PC-3 (cell line): Measurements from ENCODE around the gene PUS10.

Source experiments
- CTCF ChIP-seq: fragments of 300-600 bp; sonication (generic); conservative IDR thresholded peaks from 2 replicates; pipeline ENCODE4 v1.5.1; 2017; ENCODE audit warnings: antibody characterized with exemption, low read depth, mild to moderate bottlenecking, low read length
- EZH2 ChIP-seq: fragments of 300-600 bp; sonication (generic); IDR thresholded peaks from one replicate; pipeline ENCODE4 v1.6.1; 2017; ENCODE audit warnings: antibody characterized with exemption, mild to moderate bottlenecking, low read length; ENCODE audit not compliant: unreplicated experiment
- EZH2phosphoT487 ChIP-seq: fragments of 300-600 bp; sonication (generic); IDR thresholded peaks from 2 replicates; pipeline ENCODE4 v1.6.1; 2018; ENCODE audit warnings: mild to moderate bottlenecking, antibody characterized with exemption, low read length, borderline replicate concordance

- TF ChIP-seq CTCF, result no peak
- no peak for TF ChIP-seq EZH2
- no peak for TF ChIP-seq EZH2phosphoT487
These were observed 48.0 kb upstream of the PUS10 start, which contains the start of gene SANBR for GRCh38 chr2:61065714-61066709.
